ENCODE measurements around the gene CLIP4. TPM values are rescaled to one million over a fixed set of nuclear protein-coding genes. Genes with fewer than 3 reads are reported as not detected.

The CLIP4 gene
- total and polyA plus RNA-seq, 9 donors, result 20.7 to 64.7 (median 46.6) TPM

GRCh38 chr2:29229640-29230039, 114.4 kb downstream of the CLIP4 start:
- Histone ChIP-seq H3K36me3 (no peaks in the 10 kb centered on the region), H3K4me1 (ENCODE audit: insufficient read depth) (no peaks in the 10 kb centered on the region), H3K4me3 (no peak overlapping the region), H3K9me3 (no peaks in the 10 kb centered on the region), H3K27ac (no peak overlapping the region), H3K27me3 (no peaks in the 10 kb centered on the region)
- DNase-seq, result no peak
- no peak for TF ChIP-seq EP300 (IDR thresholded peaks at IDR 0.05)
- no peak for TF ChIP-seq POLR2A (IDR thresholded peaks at IDR 0.05)
- TF ChIP-seq, protein P1, sequence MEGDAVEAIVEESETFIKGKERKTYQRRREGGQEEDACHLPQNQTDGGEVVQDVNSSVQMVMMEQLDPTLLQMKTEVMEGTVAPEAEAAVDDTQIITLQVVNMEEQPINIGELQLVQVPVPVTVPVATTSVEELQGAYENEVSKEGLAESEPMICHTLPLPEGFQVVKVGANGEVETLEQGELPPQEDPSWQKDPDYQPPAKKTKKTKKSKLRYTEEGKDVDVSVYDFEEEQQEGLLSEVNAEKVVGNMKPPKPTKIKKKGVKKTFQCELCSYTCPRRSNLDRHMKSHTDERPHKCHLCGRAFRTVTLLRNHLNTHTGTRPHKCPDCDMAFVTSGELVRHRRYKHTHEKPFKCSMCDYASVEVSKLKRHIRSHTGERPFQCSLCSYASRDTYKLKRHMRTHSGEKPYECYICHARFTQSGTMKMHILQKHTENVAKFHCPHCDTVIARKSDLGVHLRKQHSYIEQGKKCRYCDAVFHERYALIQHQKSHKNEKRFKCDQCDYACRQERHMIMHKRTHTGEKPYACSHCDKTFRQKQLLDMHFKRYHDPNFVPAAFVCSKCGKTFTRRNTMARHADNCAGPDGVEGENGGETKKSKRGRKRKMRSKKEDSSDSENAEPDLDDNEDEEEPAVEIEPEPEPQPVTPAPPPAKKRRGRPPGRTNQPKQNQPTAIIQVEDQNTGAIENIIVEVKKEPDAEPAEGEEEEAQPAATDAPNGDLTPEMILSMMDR (IDR thresholded peaks at IDR 0.05), result no peak
- intact Hi-C loops (cut with DNase I), result no loop called here
- WGBS, 3 donors, result 66 to 76% (median 74%) methylated on average over 9 of the region's 9 CpGs

- DNase-seq, result no peak
- Histone ChIP-seq H3K27ac (no peak overlapping the region), H3K4me3 (no peak overlapping the region), H3K27me3 (no peaks in the 10 kb centered on the region), H3K9me3 (no peaks in the 10 kb centered on the region), H3K36me3 (no peaks in the 10 kb centered on the region), H3K4me1 (ENCODE audit: insufficient read depth) (no peaks in the 10 kb centered on the region)
- intact Hi-C loops (cut with DNase I), result no loop called here
- TF ChIP-seq EP300 (IDR thresholded peaks at IDR 0.05), result no peak
- TF ChIP-seq, protein P1 (IDR thresholded peaks at IDR 0.05), result no peak
- no peak for TF ChIP-seq POLR2A (IDR thresholded peaks at IDR 0.05)
- WGBS, 3 donors, result 92 to 95% (median 93%) methylated on average over 14 of the region's 14 CpGs
Observed at GRCh38 chr2:29232041-29232440, 116.8 kb downstream of the CLIP4 start.

DNA sequence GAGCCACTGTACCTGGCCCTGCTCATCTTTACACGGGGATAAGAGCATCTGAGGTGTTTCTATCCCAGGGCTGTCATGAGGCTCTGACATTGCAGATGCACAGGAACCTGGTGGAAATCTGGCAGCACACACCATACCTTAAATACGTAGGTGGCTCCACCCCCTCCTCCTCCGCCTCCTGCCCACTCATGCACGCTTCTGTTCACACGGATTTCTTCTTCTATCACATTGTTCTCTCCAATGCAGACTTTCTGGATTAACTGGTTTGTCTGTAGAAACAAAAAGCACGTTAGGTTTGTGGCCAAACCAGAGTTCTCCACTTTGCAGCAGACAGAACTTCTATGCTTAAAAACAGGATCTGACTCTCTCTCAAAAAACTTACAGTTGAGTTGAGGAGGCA, 118.2 kb downstream of the CLIP4 start:
- no peak overlapping the region for H3K4me3 ChIP-seq
- intact Hi-C loops (cut with DNase I), result no loop called here
- TF ChIP-seq, protein P1 (IDR thresholded peaks at IDR 0.05), result no peak
- no peaks in the 10 kb centered on the region for H3K27me3 ChIP-seq
- WGBS, 3 donors, result 47 to 56% (median 53%) methylated on average over 6 of the region's 6 CpGs
- no peak overlapping the region for H3K27ac ChIP-seq
- no peaks in the 10 kb centered on the region for H3K4me1 ChIP-seq (ENCODE audit: insufficient read depth)
- H3K36me3 ChIP-seq, result no peaks in the 10 kb centered on the region
- no peak for DNase-seq
- H3K9me3 ChIP-seq, result no peaks in the 10 kb centered on the region

DNA sequence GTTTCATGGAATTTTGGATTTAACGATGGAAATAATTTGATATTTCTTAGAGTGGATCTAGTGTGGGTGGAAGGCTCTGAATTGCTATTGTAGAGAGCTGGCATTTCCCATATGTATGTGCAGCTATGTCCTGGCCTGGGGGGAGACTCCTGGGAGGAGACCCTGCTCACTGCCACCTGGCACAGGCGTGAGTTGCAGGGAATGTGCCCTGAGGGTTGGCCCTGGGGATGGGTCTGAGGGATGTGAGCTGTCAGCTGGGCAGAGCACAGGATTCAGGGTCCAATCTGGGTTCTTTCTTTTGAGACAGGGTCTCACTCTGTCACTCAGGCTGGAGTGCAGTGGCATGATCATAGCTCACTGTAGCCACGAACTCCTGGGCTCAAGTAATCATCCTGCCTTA, 120.2 kb downstream of the CLIP4 start:
- Histone ChIP-seq H3K4me1 (ENCODE audit: insufficient read depth) (no peaks in the 10 kb centered on the region), H3K9me3 (no peaks in the 10 kb centered on the region), H3K27me3 (no peaks in the 10 kb centered on the region), H3K4me3 (no peak overlapping the region), H3K27ac (no peak overlapping the region), H3K36me3 (no peaks in the 10 kb centered on the region)
- 67 to 74% (median 70%) methylated on average over 3 of the region's 3 CpGs for WGBS, 3 donors
- TF ChIP-seq POLR2A (IDR thresholded peaks at IDR 0.05) (no peak), EP300 (IDR thresholded peaks at IDR 0.05) (no peak)
- TF ChIP-seq, protein P1 (IDR thresholded peaks at IDR 0.05), result no peak
- DNase-seq, result no peak
- intact Hi-C loops (cut with DNase I), result no loop called here

GRCh38 chr2:29236074-29236473, 120.9 kb downstream of the CLIP4 start:
- Histone ChIP-seq H3K4me1 (ENCODE audit: insufficient read depth) (no peaks in the 10 kb centered on the region), H3K4me3 (no peak overlapping the region), H3K27me3 (no peaks in the 10 kb centered on the region), H3K36me3 (no peaks in the 10 kb centered on the region), H3K9me3 (no peaks in the 10 kb centered on the region), H3K27ac (no peak overlapping the region)
- TF ChIP-seq POLR2A (IDR thresholded peaks at IDR 0.05) (no peak), EP300 (IDR thresholded peaks at IDR 0.05) (no peak)
- TF ChIP-seq, protein P1 (IDR thresholded peaks at IDR 0.05), result no peak
- 88 to 91% (median 89%) methylated on average over 6 of the region's 6 CpGs for WGBS, 3 donors
- peak in 1 of 5 donors; percentile 17 for DNase-seq
- intact Hi-C loops (cut with DNase I), result no loop called here

All from ovary (tissue), 9 donors.